Natural killer cell treated with Interleukin-12 subunit alpha and Interleukin-12 subunit beta and Interleukin-15 and Interleukin-18, amount 100 ng/mL, for 72 hours (primary cell): Measurements from ENCODE around the gene ZDHHC19. TPM values are rescaled to one million over a fixed set of nuclear protein-coding genes. Genes with fewer than 3 reads are reported as not detected.

Experiments
- ATAC-seq, 2 donors: fragments of 150-1000 bp; cut with Tn5 transposase in 1 of 2; sonication (Bioruptor Pico), chemical (Tn5 transposase) in 1 of 2; 2 replicates each; pipeline ENCODE4 v1.10.0; 2021
- DNase-seq: peaks from one replicate; pipeline ENCODE4 v3.0.0; 2022; ENCODE audit warnings: low spot score
- H3K27ac Mint-ChIP-seq, 2 donors: 1 replicate in 1 of 2; 2 replicates in 1 of 2; pipeline ENCODE4 v1.8.0; 2022; ENCODE audit warnings: mixed read lengths in 2 of 2, mild to moderate bottlenecking in 1 of 2, moderate library complexity in 1 of 2
- H3K27me3 Mint-ChIP-seq, 2 donors: 1 replicate in 1 of 2; 2 replicates in 1 of 2; pipeline ENCODE4 v1.8.0; 2022; ENCODE audit warnings: mixed read lengths in 2 of 2
- H3K36me3 Mint-ChIP-seq: one replicate; pipeline ENCODE4 v1.8.0; 2022; ENCODE audit warnings: mixed read lengths
- H3K4me1 Mint-ChIP-seq, 2 donors: 1 replicate in 1 of 2; 2 replicates in 1 of 2; pipeline ENCODE4 v1.8.0; 2022; ENCODE audit warnings: low read depth in 2 of 2, mixed read lengths in 2 of 2, mild to moderate bottlenecking in 1 of 2
- H3K4me3 Mint-ChIP-seq: one replicate; pipeline ENCODE4 v1.8.0; 2022; ENCODE audit warnings: mixed read lengths
- H3K9me3 Mint-ChIP-seq: 2 replicates; pipeline ENCODE4 v1.8.0; 2022; ENCODE audit warnings: mixed read lengths
- total RNA-seq, 2 donors: library from RNA; stranded (reverse); gene quantifications; one replicate each; pipeline ENCODE4 v1.2.3, GENCODE V29; 2022

Gene ZDHHC19
- total RNA-seq, 2 donors from 2014 or later, result 1.0 TPM; not detected in 1

DNA sequence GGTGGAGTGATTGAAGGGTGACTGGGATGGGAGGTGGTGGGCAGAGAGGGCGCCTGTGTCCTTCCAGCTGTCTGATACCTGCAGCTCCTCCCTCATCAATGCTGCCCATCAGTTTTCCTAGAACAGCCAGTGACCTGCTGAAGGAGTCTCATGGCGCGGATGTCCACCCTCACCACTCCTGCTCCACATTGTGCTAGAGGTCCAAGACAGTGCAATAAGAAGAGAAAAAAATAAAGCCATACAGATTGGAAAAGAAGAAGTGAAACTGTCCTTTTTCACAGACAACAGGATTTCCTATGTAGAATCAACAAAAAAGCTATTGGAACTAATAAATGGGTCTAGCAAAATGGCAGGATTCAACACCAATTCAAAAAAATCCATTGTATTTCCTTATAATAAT, 7.4 kb downstream of the ZDHHC19 start:
- Mint-ChIP-seq H3K4me1 (peaks cover 4 to 20% of the 10 kb centered on the region in 2 donors), H3K36me3 (no peaks in the 10 kb centered on the region), H3K27me3 (peaks cover 0 to 14% of the 10 kb centered on the region in 2 donors), H3K27ac (no peak overlapping the region), H3K9me3 (no peaks in the 10 kb centered on the region), H3K4me3 (no peak overlapping the region)
- DNase-seq (no peak), ATAC-seq (no peak)

DNA sequence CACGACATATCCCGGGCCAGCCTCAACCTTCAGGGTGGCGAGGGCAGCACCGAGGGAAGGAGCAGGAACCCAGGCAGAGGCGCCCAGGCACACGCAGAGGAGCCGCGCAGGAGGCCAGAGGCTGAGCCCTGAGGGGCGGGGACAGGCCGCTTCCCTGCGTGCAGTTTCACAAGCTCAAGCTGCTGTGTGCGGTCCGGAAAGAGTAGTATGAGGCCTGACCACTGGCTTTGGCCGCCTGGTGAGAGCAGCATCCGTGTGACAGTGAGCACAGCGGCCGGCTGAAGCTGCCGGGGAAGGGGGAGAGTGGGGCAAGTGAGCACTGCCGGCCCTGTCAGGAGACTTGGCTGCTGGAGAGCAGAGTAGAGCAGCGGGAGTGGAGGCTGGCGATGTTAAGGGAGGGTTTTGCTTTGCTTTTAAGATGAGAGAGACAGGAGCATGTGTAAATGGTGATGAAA, 8.7 kb downstream of the ZDHHC19 start:
- no peak overlapping the region for H3K4me3 Mint-ChIP-seq
- peaks cover 0 to 14% of the 10 kb centered on the region in 2 donors for H3K27me3 Mint-ChIP-seq
- peak overlapping the region in 1 of 2 donors; percentile 68 for H3K27ac Mint-ChIP-seq
- no peaks in the 10 kb centered on the region for H3K36me3 Mint-ChIP-seq
- H3K9me3 Mint-ChIP-seq, result no peaks in the 10 kb centered on the region
- DNase-seq (no peak), ATAC-seq (peak in 1 of 2 donors; percentile 76)
- H3K4me1 Mint-ChIP-seq, result peaks cover 4 to 14% of the 10 kb centered on the region in 2 donors

DNA sequence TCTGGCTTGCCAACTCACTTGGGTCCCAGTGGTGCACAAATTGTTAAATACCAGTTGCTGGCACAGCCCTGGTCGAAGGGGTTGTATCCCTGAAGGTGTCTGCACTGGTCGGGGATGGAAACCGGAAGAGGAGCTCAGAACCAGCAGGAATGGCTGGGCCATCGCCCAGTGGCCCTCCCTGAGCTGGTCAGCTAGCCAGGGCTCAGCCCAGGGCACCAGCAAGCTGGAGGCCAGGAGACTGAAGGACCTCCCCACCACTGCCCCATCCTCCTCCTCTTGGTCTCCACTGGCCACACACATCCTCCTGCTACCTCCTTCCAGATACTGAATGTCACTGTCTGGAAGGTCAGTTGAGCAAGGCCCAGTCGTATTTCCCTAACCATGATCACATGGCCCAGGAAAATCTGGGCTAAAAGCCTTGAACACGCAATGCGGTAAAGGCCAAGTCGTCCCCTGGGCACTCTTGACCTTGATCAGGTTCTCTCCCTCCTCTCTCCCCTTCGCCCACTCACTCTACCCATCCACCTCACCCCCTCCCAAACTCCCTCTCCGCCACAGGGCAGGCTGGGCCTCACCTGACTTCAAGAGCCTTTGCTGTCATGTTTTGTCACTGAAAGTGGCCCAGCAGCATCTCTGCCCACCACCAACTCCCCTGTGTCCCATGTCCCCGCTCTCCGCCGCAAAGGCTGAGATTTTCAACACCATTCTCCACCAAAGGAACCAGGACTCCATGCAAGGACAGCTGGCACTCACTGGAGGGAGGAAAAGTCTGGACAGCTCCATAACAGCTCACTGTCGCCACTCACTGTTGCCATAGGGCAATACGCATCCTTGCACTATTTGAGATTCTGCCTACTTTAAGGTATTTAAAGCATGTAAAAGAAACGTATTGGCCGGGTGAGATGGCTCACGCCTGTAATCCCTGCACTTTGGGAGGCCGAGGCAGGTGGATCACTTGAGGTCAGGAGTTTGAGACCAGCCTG, 12.1 kb downstream of the ZDHHC19 start:
- no peaks in the 10 kb centered on the region for H3K36me3 Mint-ChIP-seq
- DNase-seq (no peak), ATAC-seq (no peak)
- H3K27ac Mint-ChIP-seq, result no peak overlapping the region
- H3K9me3 Mint-ChIP-seq, result no peaks in the 10 kb centered on the region
- no peak overlapping the region for H3K4me3 Mint-ChIP-seq
- peaks cover 0 to 6% of the 10 kb centered on the region in 2 donors for H3K4me1 Mint-ChIP-seq
- peaks cover 0 to 6% of the 10 kb centered on the region in 2 donors for H3K27me3 Mint-ChIP-seq

DNA sequence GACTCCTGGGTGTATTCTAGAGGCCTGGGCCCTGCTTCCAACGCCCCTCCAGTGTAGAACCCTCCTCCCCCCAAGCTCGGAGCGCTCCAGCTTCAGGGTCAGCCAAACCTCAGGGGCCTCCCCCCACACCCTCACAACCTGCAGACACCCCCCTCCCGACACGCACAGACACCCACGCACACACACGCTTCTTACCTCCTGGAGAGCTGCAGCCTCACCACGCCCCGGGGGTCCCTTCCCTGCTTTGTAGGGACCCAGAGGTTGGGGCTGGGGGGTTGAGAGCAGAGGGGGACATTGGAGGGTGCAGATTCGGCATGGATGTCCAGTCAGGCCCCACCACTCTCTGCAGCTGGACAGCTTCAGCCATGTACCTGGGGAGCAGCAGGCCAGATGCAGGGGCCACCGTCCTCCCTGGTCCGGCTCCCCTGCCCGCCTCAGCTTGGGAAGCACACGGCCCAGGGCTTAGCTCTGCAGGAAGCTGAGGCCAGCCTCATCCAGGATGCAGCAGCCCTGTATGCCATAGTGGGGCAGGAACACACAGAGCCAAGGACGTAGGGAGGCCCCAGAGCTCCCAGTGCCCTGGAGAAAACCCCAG, 13.0 kb downstream of the ZDHHC19 start:
- Mint-ChIP-seq H3K27ac (no peak overlapping the region), H3K27me3 (peaks cover 0 to 4% of the 10 kb centered on the region in 2 donors), H3K4me1 (peaks cover 0 to 4% of the 10 kb centered on the region in 2 donors), H3K9me3 (no peaks in the 10 kb centered on the region), H3K36me3 (no peaks in the 10 kb centered on the region), H3K4me3 (no peak overlapping the region)
- DNase-seq (no peak), ATAC-seq (no peak)

DNA sequence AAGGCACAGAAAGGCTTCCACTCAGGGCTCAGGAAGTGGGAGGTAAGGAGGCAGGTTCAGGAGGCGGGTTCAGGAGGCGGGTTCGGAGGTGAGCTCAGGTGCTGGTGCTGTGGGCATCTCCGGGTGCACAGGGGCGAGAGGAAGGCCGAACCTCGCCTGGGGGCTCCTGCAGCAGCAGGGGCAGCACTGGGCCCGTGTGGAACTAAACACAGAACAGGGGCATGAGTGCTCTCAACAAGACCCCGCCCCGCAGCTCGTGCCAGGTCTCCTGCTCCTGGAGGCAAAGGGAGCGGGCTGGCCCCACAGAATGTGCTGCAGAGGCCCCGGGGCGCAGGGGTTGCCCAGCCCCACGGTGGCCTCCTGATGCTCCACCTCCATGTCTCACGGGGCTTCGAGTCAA, 13.7 kb downstream of the ZDHHC19 start:
- Mint-ChIP-seq H3K27ac (no peak overlapping the region), H3K9me3 (no peaks in the 10 kb centered on the region), H3K4me3 (no peak overlapping the region), H3K36me3 (no peaks in the 10 kb centered on the region), H3K4me1 (peaks cover 2 to 6% of the 10 kb centered on the region in 2 donors), H3K27me3 (peaks cover 0 to under 1% of the 10 kb centered on the region in 2 donors)
- ATAC-seq (no peak), DNase-seq (no peak)

DNA sequence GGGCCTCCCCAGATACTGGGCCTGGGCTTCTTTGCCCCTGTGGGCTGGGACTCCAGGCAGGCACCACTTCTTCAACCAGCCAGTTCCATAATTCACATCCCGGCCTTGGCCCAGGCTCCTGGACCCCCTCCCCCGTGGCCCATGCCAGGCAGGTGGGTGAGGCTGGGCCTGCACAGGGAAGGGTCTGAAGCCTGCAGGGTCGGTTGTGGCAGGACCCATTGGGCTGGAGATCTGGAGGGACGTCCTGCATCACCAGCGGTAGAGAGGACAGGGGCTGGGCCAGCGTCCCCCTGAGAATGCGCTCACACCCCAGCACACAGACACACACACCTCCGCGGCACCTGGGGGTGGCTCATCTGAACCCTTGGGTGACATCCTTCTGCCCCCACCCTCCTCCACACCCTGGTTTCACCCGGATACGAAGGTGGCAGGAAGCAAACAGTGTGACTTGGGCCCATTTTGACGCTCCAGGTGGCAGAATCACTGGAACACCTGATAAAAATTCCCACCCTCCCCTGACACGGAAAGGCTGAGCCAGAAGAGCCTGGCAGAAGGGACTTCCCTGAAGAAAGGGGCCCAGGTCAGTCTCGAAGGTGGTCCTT, 15.4 kb downstream of the ZDHHC19 start:
- Mint-ChIP-seq H3K4me3 (no peak overlapping the region), H3K4me1 (peaks cover 7 to 12% of the 10 kb centered on the region in 2 donors), H3K9me3 (no peaks in the 10 kb centered on the region), H3K36me3 (no peaks in the 10 kb centered on the region), H3K27me3 (no peaks in the 10 kb centered on the region), H3K27ac (no peak overlapping the region)
- ATAC-seq (no peak), DNase-seq (no peak)

DNA sequence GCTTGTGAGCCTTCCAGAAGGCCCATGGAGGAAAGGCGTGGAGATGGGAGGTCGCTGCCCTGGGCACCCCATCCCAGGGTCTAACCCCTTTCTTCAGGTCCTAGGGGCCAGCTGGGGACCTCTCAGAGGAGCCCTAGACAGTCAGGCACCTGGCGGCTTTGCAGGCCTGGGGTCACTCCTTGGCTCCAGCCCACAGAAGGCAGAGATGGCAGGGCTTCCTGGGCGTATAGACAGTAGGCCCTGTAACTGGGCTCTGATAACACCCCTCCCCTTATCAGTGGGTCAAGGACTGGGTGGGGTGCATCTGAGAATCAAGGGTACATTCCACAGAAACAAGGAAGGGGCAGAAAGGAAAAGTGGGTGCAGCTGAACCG, 16.7 kb downstream of the ZDHHC19 start:
- DNase-seq, result no peak
- Mint-ChIP-seq H3K9me3 (no peaks in the 10 kb centered on the region), H3K36me3 (no peaks in the 10 kb centered on the region), H3K27me3 (no peaks in the 10 kb centered on the region), H3K4me1 (peaks cover 7 to 12% of the 10 kb centered on the region in 2 donors), H3K27ac (peak overlapping the region in 1 of 2 donors; percentile 41), H3K4me3 (no peak overlapping the region)
- ATAC-seq, result no peak

DNA sequence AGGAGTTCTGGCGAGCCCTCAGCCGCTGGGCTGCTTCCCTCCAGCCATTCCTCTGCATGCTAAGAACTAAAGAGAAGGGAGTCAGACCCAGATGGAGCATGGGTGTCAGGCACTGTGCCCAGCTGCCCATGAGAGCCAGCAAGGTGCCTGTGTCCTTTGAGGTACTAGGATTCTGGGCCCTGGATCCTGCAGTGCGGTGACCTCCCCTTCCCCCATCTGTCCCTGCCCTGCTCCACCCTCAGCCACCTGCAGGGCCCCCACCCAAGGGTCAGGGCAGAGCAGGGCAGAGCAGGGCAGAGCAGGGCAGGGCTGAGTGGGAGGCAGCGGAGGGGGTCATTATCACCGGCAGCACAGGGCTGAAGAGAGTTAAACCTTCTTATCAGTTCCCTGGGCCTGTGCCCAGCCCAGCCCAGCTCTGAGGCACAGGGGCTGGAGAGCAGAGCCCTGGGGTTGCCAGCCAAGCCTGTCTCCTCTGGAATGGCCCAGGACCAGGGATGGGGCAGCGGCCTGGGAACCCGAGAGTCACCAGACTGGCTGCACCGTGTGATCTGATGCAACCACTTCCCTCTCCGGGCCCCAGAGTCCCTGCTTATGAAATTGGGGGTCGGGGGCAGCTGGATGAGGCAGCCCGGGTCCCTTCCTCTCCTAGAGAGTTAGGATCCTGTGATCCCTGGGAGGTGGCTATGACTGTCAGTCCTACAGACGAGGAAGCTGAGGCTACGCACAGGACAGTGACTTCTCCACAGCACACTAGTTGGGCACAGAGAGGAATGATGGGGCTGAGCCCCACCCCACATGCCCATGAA, 17.3 kb downstream of the ZDHHC19 start:
- no peaks in the 10 kb centered on the region for H3K36me3 Mint-ChIP-seq
- peak overlapping the region in 1 of 2 donors; percentile 98 for H3K27ac Mint-ChIP-seq
- H3K27me3 Mint-ChIP-seq, result no peaks in the 10 kb centered on the region
- no peak for ATAC-seq
- peaks cover 7 to 12% of the 10 kb centered on the region in 2 donors for H3K4me1 Mint-ChIP-seq
- DNase-seq, result no peak
- H3K4me3 Mint-ChIP-seq, result no peak overlapping the region
- no peaks in the 10 kb centered on the region for H3K9me3 Mint-ChIP-seq

DNA sequence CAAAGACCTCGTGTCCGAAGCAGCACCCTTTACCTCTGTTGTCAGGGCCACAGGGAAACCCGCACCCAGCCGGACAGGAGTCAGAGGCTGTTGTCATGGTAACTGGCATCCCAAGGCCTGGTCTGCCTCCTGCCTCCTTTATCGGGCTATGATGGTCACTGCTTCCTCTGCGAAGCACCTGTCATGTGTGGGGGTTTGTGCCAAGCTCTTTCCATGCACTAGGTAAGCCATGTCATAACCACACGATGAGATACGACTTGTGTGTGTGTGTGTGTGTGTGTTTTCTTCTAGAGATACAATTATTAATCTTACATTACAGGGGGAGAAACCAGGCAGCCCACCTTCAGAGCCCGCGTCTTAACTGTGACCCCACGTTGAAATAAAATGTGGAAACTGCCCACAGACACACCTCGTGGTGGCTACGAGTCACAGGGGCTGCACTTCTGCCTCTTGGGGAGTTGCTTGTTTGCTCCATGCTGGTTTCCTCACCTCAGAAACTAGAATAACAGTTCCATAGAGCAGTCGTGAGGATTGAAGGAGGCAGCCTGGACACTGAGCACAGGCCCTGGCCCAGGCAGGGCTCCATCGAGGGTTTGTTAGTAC, 18.0 kb downstream of the ZDHHC19 start:
- Mint-ChIP-seq H3K36me3 (no peaks in the 10 kb centered on the region), H3K4me3 (no peak overlapping the region), H3K9me3 (no peaks in the 10 kb centered on the region), H3K27ac (peak overlapping the region; percentile 98), H3K27me3 (no peaks in the 10 kb centered on the region), H3K4me1 (peaks cover 7 to 12% of the 10 kb centered on the region in 2 donors)
- ATAC-seq (no peak), DNase-seq (no peak)

DNA sequence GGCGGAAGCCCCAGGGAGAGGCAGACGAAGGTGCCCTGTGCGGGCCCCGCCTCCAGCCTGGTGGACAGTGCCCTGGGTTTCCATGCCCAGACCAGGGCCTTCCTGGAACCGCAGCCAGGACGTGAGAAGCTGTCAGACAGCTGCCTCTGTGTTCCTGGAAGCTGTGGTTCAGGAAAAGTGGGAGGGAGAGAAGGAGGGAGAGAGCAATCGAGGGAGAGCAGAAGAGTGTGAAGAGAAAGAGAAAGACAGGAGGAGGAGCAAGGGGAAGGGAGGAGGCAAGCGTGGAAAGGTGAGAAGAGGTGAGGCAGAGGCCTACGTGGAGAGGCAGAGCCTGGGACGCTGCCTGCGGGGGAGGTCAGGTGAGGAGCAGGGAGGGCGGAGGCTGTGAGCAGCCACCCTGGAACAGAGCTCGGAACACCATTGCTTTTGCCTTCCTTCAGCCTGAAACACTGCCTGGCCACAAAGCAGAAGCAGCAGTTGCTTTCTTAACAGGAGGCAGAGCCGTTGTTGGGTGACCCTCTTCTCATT, 18.6 kb downstream of the ZDHHC19 start:
- ATAC-seq (no peak), DNase-seq (no peak)
- H3K4me3 Mint-ChIP-seq, result peak overlapping the region; percentile 67
- H3K27me3 Mint-ChIP-seq, result no peaks in the 10 kb centered on the region
- peaks cover 7 to 12% of the 10 kb centered on the region in 2 donors for H3K4me1 Mint-ChIP-seq
- peak overlapping the region; percentile 98 for H3K27ac Mint-ChIP-seq
- no peaks in the 10 kb centered on the region for H3K36me3 Mint-ChIP-seq
- H3K9me3 Mint-ChIP-seq, result no peaks in the 10 kb centered on the region

DNA sequence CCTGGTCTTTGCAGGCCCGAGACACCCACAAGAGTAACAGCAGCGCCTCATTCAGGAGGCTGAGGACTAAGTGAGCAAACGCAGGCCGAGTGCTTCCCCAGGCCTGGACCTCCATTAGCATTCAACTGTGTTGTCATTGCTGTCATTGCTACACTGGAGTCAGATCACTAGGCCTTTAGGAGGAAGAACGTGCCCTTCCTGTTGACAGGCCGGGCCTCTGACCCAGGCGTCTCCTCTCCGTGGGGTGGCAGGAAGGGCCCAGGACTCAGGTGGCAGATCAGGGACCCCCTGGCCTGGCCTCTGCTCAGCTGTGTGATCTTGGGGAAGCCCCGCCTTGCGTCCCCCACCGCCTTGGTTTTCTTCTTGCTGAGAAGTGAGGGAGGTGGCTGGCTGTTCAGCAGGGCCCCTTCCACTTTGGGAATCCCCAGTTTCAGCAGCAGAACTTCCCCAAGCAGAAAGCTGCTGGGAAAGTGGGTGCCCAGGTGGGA, 19.1 kb downstream of the ZDHHC19 start:
- Mint-ChIP-seq H3K4me3 (peak overlapping the region; percentile 67), H3K27ac (peak overlapping the region; percentile 98), H3K4me1 (peaks cover 8 to 14% of the 10 kb centered on the region in 2 donors), H3K9me3 (no peaks in the 10 kb centered on the region), H3K27me3 (no peaks in the 10 kb centered on the region), H3K36me3 (no peaks in the 10 kb centered on the region)
- peak; percentile 75 for DNase-seq
- peak; percentile 71 to 72 for ATAC-seq

DNA sequence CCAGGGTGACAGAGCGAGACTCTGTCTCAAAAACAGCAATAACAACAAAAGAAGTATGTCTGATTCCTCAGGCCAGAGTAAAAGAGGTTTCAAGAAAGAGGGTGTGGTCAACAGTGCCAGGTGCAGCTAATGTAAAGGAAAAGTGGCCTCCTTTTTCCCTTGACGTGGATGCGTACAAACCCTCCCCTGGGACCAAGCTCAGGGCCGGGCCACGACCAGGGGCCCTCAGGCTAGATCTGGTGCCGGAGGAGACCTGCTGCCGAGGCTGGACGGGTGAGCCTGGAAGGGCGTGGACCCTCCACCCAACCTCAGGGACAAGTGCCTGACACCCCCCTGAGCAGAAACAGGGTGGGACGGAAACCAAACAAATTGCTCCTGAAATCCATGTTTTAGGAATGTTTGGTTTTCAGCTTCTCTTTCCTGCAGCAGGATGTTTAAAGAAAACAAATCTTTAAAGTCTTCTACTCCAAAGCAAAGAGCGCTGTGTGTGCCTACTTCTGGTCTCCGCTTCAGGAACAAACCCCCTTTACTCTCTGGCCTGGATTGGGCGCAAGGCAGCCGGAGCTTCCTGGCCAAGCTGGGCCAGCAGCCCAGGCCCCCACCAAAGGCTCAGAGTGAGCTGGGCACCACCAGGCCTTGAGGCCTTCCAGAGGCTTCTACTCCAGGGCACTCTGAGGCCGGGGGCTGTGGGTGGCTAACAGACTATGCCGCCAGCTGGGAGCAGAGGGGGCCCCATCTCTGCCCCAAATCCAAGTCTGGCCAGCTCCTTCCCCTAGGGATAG, 21.4 kb downstream of the ZDHHC19 start:
- no peaks in the 10 kb centered on the region for H3K9me3 Mint-ChIP-seq
- no peaks in the 10 kb centered on the region for H3K36me3 Mint-ChIP-seq
- peak overlapping the region in 1 of 2 donors; percentile 63 for H3K27ac Mint-ChIP-seq
- H3K27me3 Mint-ChIP-seq, result no peaks in the 10 kb centered on the region
- H3K4me3 Mint-ChIP-seq, result no peak overlapping the region
- DNase-seq (no peak), ATAC-seq (no peak)
- H3K4me1 Mint-ChIP-seq, result peaks cover 17 to 18% of the 10 kb centered on the region in 2 donors
